Neural cell (in vitro differentiated cells): Measurements from ENCODE around the gene COQ4. TPM values are rescaled to one million over a fixed set of nuclear protein-coding genes. Genes with fewer than 3 reads are reported as not detected.

Source experiments
- H2AFZ ChIP-seq: fragments of 200-600, 300-800 bp; sonication (generic), shearing (Covaris generic); 2 replicates; pipeline ENCODE4 v1.6.0; 2014; ENCODE audit warnings: low read depth, mild to moderate bottlenecking, antibody characterized with exemption, low read length, moderate library complexity
- H3F3A ChIP-seq: fragments of 200-600 bp; shearing (Covaris generic); 2 replicates; pipeline ENCODE4 v1.6.1; 2016; ENCODE audit warnings: mild to moderate bottlenecking, moderate library complexity, mixed read lengths, antibody characterized with exemption, low read length; ENCODE audit not compliant: insufficient read depth, poor library complexity, severe bottlenecking
- H3K27ac ChIP-seq: fragments of 200-600, 300-800 bp; sonication (generic), shearing (Covaris generic); 2 replicates; pipeline ENCODE4 v1.5.1; 2014; ENCODE audit warnings: mild to moderate bottlenecking, low read length, moderate library complexity
- H3K27me3 ChIP-seq: fragments of 300-800, 200-600 bp; sonication (generic), shearing (Covaris generic); 2 replicates; pipeline ENCODE4 v1.6.0; 2014; ENCODE audit warnings: mild to moderate bottlenecking, low read depth, low read length, moderate library complexity; ENCODE audit not compliant: insufficient read depth
- H3K36me3 ChIP-seq: fragments of 300-800, 200-600 bp; sonication (generic), shearing (Covaris generic); 2 replicates; pipeline ENCODE4 v1.5.1; 2014; ENCODE audit warnings: mild to moderate bottlenecking, antibody characterized with exemption, low read length, moderate library complexity; ENCODE audit not compliant: insufficient read depth
- H3K4me2 ChIP-seq: fragments of 300-800, 200-600 bp; sonication (generic), shearing (Covaris generic); 2 replicates; pipeline ENCODE4 v1.6.0; 2014; ENCODE audit warnings: mild to moderate bottlenecking, low read length
- H3K4me3 ChIP-seq: fragments of 300-800, 200-600 bp; sonication (generic), shearing (Covaris generic); 2 replicates; pipeline ENCODE4 v1.5.1; 2014; ENCODE audit warnings: mild to moderate bottlenecking, low read length, moderate library complexity
- H3K79me2 ChIP-seq: fragments of 200-600 bp; shearing (Covaris generic); replicated peaks from 2 replicates; pipeline ENCODE4 v1.6.0; 2014; ENCODE audit warnings: mild to moderate bottlenecking, low read length, moderate library complexity; ENCODE audit not compliant: insufficient read depth
- H3K9ac ChIP-seq: fragments of 300-800, 200-600 bp; sonication (generic), shearing (Covaris generic); 2 replicates; pipeline ENCODE4 v1.6.1; 2016; ENCODE audit warnings: mild to moderate bottlenecking, low read length, mixed read lengths
- H3K9me2 ChIP-seq: fragments of 200-600 bp; shearing (Covaris generic); 2 replicates; pipeline ENCODE4 v1.6.1; 2016; ENCODE audit warnings: mild to moderate bottlenecking, low read length, mixed read lengths; ENCODE audit not compliant: insufficient read depth
- H3K9me3 ChIP-seq: fragments of 200-600, 300-800 bp; sonication (generic), shearing (Covaris generic); 2 replicates; pipeline ENCODE4 v1.6.1; 2016; ENCODE audit warnings: mild to moderate bottlenecking, mixed run types, low read length, moderate library complexity, mixed read lengths
- H4K20me1 ChIP-seq: fragments of 200-600 bp; shearing (Covaris generic); 2 replicates; pipeline ENCODE4 v1.6.1; 2016; ENCODE audit warnings: mild to moderate bottlenecking, mixed run types; ENCODE audit not compliant: insufficient read depth
- EP300 ChIP-seq: fragments of 450-650 bp; conservative IDR thresholded peaks from 2 replicates; pipeline ENCODE4 v1.6.1; 2014; ENCODE audit warnings: antibody characterized with exemption, mild to moderate bottlenecking, moderate library complexity; ENCODE audit not compliant: poor library complexity, severe bottlenecking
- EZH2 ChIP-seq: fragments of 200-600, 300-800 bp; shearing (Covaris generic), sonication (generic); IDR thresholded peaks from 2 replicates; pipeline ENCODE4 v1.6.1; 2014; ENCODE audit warnings: antibody characterized with exemption, low read length, borderline replicate concordance, mild to moderate bottlenecking; ENCODE audit not compliant: insufficient read depth, poor library complexity, severe bottlenecking
- MXI1 ChIP-seq: fragments of 450-650 bp; conservative IDR thresholded peaks from 2 replicates; pipeline ENCODE4 v1.6.1; 2014; ENCODE audit warnings: antibody characterized with exemption, mild to moderate bottlenecking; ENCODE audit not compliant: poor library complexity, severe bottlenecking
- POLR2AphosphoS5 ChIP-seq: IDR thresholded peaks from 2 replicates; pipeline ENCODE4 v1.6.1; 2012
- RAD21 ChIP-seq: fragments of 450-650 bp; conservative IDR thresholded peaks from 2 replicates; pipeline ENCODE4 v1.6.1; 2014; ENCODE audit warnings: antibody characterized with exemption, mild to moderate bottlenecking, moderate library complexity
- SMC3 ChIP-seq: fragments of 450-650 bp; conservative IDR thresholded peaks from 2 replicates; pipeline ENCODE4 v1.6.1; 2014; ENCODE audit warnings: antibody characterized with exemption, mild to moderate bottlenecking, moderate library complexity; ENCODE audit not compliant: poor library complexity
- TAF1 ChIP-seq: IDR thresholded peaks from 2 replicates; pipeline ENCODE4 v1.6.1; 2012; ENCODE audit warnings: low read depth
- polyA plus RNA-seq: library from polyadenylated mRNA; depleted of rRNA; stranded (reverse); fragments of >200 nt; gene quantifications from 2 replicates; pipeline ENCODE4 v1.2.3, GENCODE V29; 2014
- TF ChIP-seq, protein P1 (sequence below): IDR thresholded peaks from 2 replicates; pipeline ENCODE4 v1.6.1; 2012; ENCODE audit warnings: borderline replicate concordance
- TF ChIP-seq, protein P2 (sequence below): fragments of 450-650 bp; IDR thresholded peaks from 2 replicates; pipeline ENCODE4 v1.5.1; 2014; ENCODE audit warnings: antibody characterized with exemption, mild to moderate bottlenecking, moderate library complexity; ENCODE audit not compliant: poor library complexity, severe bottlenecking

COQ4 gene
- polyA plus RNA-seq, 1 donor from 2014 or later: 108 TPM

DNA sequence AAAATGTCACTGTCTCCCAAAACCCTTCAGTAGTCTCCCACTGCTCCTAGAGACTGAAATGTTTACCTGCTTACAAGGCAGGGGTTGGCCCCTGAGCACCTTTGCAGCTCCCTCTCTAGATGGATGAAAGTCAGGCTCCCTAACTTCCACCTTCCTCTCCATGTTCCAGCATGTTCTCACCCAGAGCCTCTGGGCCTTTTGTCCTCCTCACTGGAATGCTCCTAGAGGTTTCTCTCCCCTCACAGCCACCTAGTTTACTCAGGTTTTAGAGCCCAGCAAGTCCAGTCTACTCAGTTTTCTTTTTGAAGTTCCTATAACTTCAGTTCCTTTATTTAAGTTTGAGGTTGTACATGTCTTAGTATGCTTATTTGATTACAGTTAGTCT is 47.7 kb downstream of the COQ4 start:
- Histone ChIP-seq H3F3A (no peaks in the 10 kb centered on the region), H3K4me3 (peak overlapping the region; percentile 79), H3K79me2 (peaks cover 13% of the 10 kb centered on the region), H3K27me3 (no peaks in the 10 kb centered on the region), H4K20me1 (no peaks in the 10 kb centered on the region), H3K9me2 (no peaks in the 10 kb centered on the region), H2AFZ (peak overlapping the region; percentile 37), H3K36me3 (no peaks in the 10 kb centered on the region), H3K27ac (peak overlapping the region; percentile 86), H3K9me3 (no peaks in the 10 kb centered on the region), H3K9ac (peak overlapping the region; percentile 86), H3K4me2 (peak overlapping the region; percentile 57)
- TF ChIP-seq, protein P1, sequence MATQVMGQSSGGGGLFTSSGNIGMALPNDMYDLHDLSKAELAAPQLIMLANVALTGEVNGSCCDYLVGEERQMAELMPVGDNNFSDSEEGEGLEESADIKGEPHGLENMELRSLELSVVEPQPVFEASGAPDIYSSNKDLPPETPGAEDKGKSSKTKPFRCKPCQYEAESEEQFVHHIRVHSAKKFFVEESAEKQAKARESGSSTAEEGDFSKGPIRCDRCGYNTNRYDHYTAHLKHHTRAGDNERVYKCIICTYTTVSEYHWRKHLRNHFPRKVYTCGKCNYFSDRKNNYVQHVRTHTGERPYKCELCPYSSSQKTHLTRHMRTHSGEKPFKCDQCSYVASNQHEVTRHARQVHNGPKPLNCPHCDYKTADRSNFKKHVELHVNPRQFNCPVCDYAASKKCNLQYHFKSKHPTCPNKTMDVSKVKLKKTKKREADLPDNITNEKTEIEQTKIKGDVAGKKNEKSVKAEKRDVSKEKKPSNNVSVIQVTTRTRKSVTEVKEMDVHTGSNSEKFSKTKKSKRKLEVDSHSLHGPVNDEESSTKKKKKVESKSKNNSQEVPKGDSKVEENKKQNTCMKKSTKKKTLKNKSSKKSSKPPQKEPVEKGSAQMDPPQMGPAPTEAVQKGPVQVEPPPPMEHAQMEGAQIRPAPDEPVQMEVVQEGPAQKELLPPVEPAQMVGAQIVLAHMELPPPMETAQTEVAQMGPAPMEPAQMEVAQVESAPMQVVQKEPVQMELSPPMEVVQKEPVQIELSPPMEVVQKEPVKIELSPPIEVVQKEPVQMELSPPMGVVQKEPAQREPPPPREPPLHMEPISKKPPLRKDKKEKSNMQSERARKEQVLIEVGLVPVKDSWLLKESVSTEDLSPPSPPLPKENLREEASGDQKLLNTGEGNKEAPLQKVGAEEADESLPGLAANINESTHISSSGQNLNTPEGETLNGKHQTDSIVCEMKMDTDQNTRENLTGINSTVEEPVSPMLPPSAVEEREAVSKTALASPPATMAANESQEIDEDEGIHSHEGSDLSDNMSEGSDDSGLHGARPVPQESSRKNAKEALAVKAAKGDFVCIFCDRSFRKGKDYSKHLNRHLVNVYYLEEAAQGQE: no peak
- TF ChIP-seq POLR2AphosphoS5 (no peak), MXI1 (no peak), SMC3 (no peak), EZH2 (no peak), RAD21 (no peak), EP300 (no peak), TAF1 (no peak)
- TF ChIP-seq, protein P2, sequence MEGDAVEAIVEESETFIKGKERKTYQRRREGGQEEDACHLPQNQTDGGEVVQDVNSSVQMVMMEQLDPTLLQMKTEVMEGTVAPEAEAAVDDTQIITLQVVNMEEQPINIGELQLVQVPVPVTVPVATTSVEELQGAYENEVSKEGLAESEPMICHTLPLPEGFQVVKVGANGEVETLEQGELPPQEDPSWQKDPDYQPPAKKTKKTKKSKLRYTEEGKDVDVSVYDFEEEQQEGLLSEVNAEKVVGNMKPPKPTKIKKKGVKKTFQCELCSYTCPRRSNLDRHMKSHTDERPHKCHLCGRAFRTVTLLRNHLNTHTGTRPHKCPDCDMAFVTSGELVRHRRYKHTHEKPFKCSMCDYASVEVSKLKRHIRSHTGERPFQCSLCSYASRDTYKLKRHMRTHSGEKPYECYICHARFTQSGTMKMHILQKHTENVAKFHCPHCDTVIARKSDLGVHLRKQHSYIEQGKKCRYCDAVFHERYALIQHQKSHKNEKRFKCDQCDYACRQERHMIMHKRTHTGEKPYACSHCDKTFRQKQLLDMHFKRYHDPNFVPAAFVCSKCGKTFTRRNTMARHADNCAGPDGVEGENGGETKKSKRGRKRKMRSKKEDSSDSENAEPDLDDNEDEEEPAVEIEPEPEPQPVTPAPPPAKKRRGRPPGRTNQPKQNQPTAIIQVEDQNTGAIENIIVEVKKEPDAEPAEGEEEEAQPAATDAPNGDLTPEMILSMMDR: no peak

DNA sequence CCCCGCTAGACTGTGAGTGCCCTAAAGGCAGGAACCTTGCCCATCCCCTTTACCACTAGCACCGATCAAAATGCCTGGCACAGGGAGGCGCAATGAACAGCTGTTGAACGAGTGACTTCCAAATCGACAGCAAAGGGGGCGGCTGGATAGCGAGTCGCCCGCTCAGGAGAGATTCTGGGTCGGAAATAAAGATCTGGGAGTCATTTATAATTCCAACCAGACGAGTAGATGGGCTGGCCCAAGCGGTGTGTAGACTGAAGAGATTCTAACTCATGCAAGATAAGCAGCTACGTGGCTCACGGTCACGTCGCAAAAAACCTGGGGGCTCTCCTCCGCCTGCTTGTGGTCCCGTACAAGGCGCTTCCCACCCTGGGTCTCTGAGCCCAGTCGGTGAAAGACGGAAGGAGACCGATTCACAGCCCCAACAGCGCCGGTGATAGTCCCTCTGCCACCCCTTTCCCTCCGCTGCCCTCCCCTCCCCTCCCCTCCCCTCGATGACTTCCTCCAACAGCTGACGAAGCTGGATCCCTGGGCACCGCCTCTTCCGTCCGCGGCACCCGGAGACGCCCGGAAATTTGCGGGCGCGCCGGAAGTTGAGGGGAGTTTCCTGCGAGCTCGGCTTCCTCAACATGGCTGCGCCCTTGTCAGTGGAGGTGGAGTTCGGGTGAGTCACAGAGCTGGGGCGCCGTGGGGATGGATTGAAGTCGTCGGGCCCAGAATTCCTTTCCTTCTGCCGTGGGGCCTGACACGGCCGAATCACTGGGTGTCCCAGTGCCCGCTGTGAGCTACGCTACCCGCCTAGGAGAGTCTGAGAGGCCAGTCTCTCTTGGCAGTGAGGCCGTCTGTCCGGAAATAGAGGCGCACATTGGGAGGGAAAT is 48.4 kb downstream of the COQ4 start, which contains the start of gene URM1:
Gene URM1, plus strand, starts transcription at position 623 of the 878 bp plus-strand sequence. Its CDS starts 7 bp downstream, at position 630.
- Histone ChIP-seq H3K79me2 (peaks cover 13% of the 10 kb centered on the region), H3K27ac (peak within 1 kb of the TSS; percentile 86), H3K27me3 (no peaks in the 10 kb centered on the region)

More for the DNA sequence above, 48.4 kb downstream of the COQ4 start, which contains the start of gene URM1:
- Histone ChIP-seq H3K9me3 (no peaks in the 10 kb centered on the region), H3K36me3 (no peaks in the 10 kb centered on the region), H2AFZ (peak within 1 kb of the TSS; percentile 46), H4K20me1 (no peaks in the 10 kb centered on the region), H3K4me2 (peak within 1 kb of the TSS; percentile 81), H3K9ac (peak within 1 kb of the TSS; percentile 86), H3F3A (no peaks in the 10 kb centered on the region), H3K9me2 (no peaks in the 10 kb centered on the region), H3K4me3 (peak within 1 kb of the TSS; percentile 79)
- TF ChIP-seq EP300 (peak; percentile 26), RAD21 (no peak), SMC3 (peak; percentile 48), TAF1 (peak; percentile 62), EZH2 (no peak), MXI1 (peak; percentile 94), POLR2AphosphoS5 (peak; percentile 95)
- TF ChIP-seq, protein P2: peak; percentile 35
- TF ChIP-seq, protein P1: peak; percentile 53
